Measurements from ENCODE around the gene PRXL2B.

DNA sequence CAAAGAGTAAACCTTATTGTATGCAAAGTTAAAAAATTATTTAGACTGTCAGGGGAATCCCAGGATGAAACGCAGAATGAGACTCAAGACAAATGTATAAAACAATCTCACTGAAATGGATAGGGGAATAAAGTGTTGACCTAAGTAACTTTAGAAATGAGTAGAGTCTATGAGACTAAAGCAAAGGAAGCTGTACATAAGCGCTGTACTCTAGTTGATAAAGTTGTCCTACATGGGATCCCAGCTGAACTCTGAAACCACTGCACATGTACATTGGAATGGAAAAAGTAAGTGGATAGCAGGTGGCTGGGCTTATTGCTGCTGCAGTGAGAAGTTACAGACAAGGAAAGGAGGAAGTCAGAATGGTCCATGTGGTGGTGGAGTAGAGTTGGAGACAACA, 27.6 kb downstream of the PRXL2B start:
- no peak for TF ChIP-seq JUND (IDR thresholded peaks at IDR 0.05)
- TF ChIP-seq CTCF (IDR thresholded peaks at IDR 0.05 in 2 of 3, conservative IDR thresholded peaks at IDR 0.05 in 1 of 3; ENCODE audit: borderline replicate concordance in 1 of 3, insufficient read depth in 1 of 3, low read depth in 2 of 3, low read length in 2 of 3), result no peak
- TF ChIP-seq RAD21 (IDR thresholded peaks at IDR 0.05; ENCODE audit: low read depth), result no peak
- no peak for TF ChIP-seq YY1 (IDR thresholded peaks at IDR 0.05; ENCODE audit: extremely low read depth, insufficient replicate concordance, low read depth, low read length)
- no peak for TF ChIP-seq SIN3A (IDR thresholded peaks at IDR 0.05; ENCODE audit: low read depth)
- TF ChIP-seq, protein P1, sequence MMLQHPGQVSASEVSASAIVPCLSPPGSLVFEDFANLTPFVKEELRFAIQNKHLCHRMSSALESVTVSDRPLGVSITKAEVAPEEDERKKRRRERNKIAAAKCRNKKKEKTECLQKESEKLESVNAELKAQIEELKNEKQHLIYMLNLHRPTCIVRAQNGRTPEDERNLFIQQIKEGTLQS (IDR thresholded peaks at IDR 0.05), result no peak
- TF ChIP-seq REST (IDR thresholded peaks at IDR 0.05; ENCODE audit: low read depth), result no peak
- no peak for TF ChIP-seq SRF (IDR thresholded peaks at IDR 0.05; ENCODE audit: low read depth)
- no peak for TF ChIP-seq MAX (IDR thresholded peaks at IDR 0.05)
- TF ChIP-seq EZH2 (IDR thresholded peaks at IDR 0.05), result no peak

All from HCT116 (cell line).